ENCODE data around the gene TPP2.

TPP2 gene

DNA sequence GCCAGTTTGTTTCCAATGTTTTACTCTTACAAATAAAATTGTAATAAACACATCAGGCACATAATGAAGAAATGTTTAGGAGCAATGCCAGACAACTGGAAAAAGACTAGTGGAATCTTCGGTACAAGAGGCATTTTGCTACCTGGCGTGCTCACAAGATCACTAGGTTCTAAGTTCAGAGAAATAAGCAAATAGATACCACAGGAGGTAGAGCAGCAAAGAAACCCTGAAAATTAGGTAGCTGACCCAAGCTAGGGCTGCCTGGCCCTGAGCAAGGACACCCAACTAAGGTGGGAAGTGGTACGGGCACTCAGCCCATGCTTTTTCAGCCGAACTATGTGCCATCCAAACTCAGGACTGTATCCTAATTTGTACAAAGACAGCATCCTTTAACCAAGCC, 32.2 kb upstream of the TPP2 start:
- Histone ChIP-seq H3K4me1 (ENCODE audit: low read length) (no peaks in the 10 kb centered on the region), H3K27ac (ENCODE audit: low read length) (no peak overlapping the region), H2AFZ (ENCODE audit: low read depth, low read length) (no peak overlapping the region), H3K4me3 (ENCODE audit: low read length) (no peak overlapping the region), H3K27me3 (ENCODE audit: low read depth, low read length) (peaks cover 5% of the 10 kb centered on the region; the same call in 1 of the 2 replicates), H3K9ac (ENCODE audit: low read length) (no peak overlapping the region), H3K79me2 (ENCODE audit: low read length) (no peaks in the 10 kb centered on the region), H3K4me2 (ENCODE audit: low read length) (no peak overlapping the region), H4K20me1 (ENCODE audit: insufficient read depth, low read length) (no peaks in the 10 kb centered on the region), H3K9me3 (ENCODE audit: insufficient read depth, low read length) (no peaks in the 10 kb centered on the region), H3K36me3 (replicated peaks; ENCODE audit: low read depth, low read length) (no peaks in the 10 kb centered on the region)
- TF ChIP-seq, protein P1, sequence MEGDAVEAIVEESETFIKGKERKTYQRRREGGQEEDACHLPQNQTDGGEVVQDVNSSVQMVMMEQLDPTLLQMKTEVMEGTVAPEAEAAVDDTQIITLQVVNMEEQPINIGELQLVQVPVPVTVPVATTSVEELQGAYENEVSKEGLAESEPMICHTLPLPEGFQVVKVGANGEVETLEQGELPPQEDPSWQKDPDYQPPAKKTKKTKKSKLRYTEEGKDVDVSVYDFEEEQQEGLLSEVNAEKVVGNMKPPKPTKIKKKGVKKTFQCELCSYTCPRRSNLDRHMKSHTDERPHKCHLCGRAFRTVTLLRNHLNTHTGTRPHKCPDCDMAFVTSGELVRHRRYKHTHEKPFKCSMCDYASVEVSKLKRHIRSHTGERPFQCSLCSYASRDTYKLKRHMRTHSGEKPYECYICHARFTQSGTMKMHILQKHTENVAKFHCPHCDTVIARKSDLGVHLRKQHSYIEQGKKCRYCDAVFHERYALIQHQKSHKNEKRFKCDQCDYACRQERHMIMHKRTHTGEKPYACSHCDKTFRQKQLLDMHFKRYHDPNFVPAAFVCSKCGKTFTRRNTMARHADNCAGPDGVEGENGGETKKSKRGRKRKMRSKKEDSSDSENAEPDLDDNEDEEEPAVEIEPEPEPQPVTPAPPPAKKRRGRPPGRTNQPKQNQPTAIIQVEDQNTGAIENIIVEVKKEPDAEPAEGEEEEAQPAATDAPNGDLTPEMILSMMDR (IDR thresholded peaks at IDR 0.05; ENCODE audit: low read depth, low read length), result no peak
- TF ChIP-seq EZH2phosphoT487 (IDR thresholded peaks at IDR 0.05; ENCODE audit: low read depth), result no peak

DNA sequence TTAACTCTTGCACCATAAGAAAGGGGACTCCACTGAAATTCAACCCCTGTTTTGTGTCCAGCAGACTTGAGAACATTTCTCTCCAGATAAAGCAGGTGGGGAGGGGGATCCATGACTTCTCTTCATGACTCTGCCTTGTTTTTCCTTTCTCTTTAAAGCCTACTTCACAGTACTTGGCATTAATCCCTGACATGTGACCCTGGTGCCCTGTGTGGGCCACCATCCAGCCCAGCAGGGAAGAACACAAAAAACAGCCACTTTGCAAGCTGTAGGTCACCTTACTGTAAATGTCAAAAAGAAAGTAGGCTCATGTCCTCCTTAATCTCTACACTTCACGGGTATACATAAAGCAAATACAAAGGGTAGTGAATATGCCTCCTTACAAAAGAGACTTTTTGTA, 30.3 kb upstream of the TPP2 start:
- H3K27ac ChIP-seq (ENCODE audit: low read length), result no peak overlapping the region
- peaks cover 5% of the 10 kb centered on the region for H3K4me1 ChIP-seq (ENCODE audit: low read length)
- no peak overlapping the region for H3K4me2 ChIP-seq (ENCODE audit: low read length)
- no peak for TF ChIP-seq EZH2phosphoT487 (IDR thresholded peaks at IDR 0.05; ENCODE audit: low read depth)
- TF ChIP-seq, protein P1 (IDR thresholded peaks at IDR 0.05; ENCODE audit: low read depth, low read length), result no peak
- H3K36me3 ChIP-seq (replicated peaks; ENCODE audit: low read depth, low read length), result no peaks in the 10 kb centered on the region
- H3K4me3 ChIP-seq (ENCODE audit: low read length), result no peak overlapping the region
- H2AFZ ChIP-seq (ENCODE audit: low read depth, low read length), result no peak overlapping the region
- no peaks in the 10 kb centered on the region for H3K9me3 ChIP-seq (ENCODE audit: insufficient read depth, low read length)
- H4K20me1 ChIP-seq (ENCODE audit: insufficient read depth, low read length), result no peaks in the 10 kb centered on the region
- H3K27me3 ChIP-seq (ENCODE audit: low read depth, low read length), result peaks cover 11% of the 10 kb centered on the region; the same call in 1 of the 2 replicates
- no peaks in the 10 kb centered on the region for H3K79me2 ChIP-seq (ENCODE audit: low read length)
- no peak overlapping the region for H3K9ac ChIP-seq (ENCODE audit: low read length)

- Histone ChIP-seq H3K36me3 (replicated peaks; ENCODE audit: low read depth, low read length) (no peaks in the 10 kb centered on the region), H3K79me2 (ENCODE audit: low read length) (no peaks in the 10 kb centered on the region), H3K9ac (ENCODE audit: low read length) (no peak overlapping the region), H3K4me2 (ENCODE audit: low read length) (no peak overlapping the region), H4K20me1 (ENCODE audit: insufficient read depth, low read length) (no peaks in the 10 kb centered on the region), H3K4me1 (ENCODE audit: low read length) (peaks cover 5% of the 10 kb centered on the region), H3K4me3 (ENCODE audit: low read length) (no peak overlapping the region), H3K9me3 (ENCODE audit: insufficient read depth, low read length) (no peaks in the 10 kb centered on the region), H3K27me3 (ENCODE audit: low read depth, low read length) (peaks cover 12% of the 10 kb centered on the region), H3K27ac (ENCODE audit: low read length) (no peak overlapping the region), H2AFZ (ENCODE audit: low read depth, low read length) (no peak overlapping the region)
- no peak for TF ChIP-seq EZH2phosphoT487 (IDR thresholded peaks at IDR 0.05; ENCODE audit: low read depth)
- TF ChIP-seq, protein P1 (IDR thresholded peaks at IDR 0.05; ENCODE audit: low read depth, low read length), result no peak
These were observed 28.9 kb upstream of the TPP2 start for GRCh38 chr13:102567857-102568256.

DNA sequence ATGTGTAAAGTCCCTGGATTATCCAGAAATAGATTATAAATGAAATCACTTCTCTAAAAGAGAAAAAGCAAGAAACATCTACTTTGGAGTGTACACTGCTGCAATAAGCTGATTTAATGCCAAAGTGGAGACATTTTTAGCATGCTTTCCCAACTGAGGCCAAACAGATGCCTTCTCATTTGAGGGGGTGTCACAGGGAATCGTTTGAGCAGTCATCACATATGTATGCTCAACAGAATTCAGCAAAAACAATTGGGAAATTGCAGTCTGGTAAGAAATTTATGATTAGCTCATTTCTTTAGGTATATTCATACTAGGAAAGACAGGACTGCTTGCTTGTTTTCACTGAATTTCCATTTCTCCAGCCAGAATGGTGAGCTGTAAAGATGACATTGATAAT, 27.3 kb upstream of the TPP2 start:
- TF ChIP-seq, protein P1 (IDR thresholded peaks at IDR 0.05; ENCODE audit: low read depth, low read length), result no peak
- no peak for TF ChIP-seq EZH2phosphoT487 (IDR thresholded peaks at IDR 0.05; ENCODE audit: low read depth)
- no peaks in the 10 kb centered on the region for H3K36me3 ChIP-seq (replicated peaks; ENCODE audit: low read depth, low read length)
- H3K4me1 ChIP-seq (ENCODE audit: low read length), result peaks cover 5% of the 10 kb centered on the region
- no peak overlapping the region for H3K4me2 ChIP-seq (ENCODE audit: low read length)
- no peak overlapping the region for H2AFZ ChIP-seq (ENCODE audit: low read depth, low read length)
- no peaks in the 10 kb centered on the region for H3K9me3 ChIP-seq (ENCODE audit: insufficient read depth, low read length)
- no peaks in the 10 kb centered on the region for H3K79me2 ChIP-seq (ENCODE audit: low read length)
- no peak overlapping the region for H3K9ac ChIP-seq (ENCODE audit: low read length)
- no peak overlapping the region for H3K4me3 ChIP-seq (ENCODE audit: low read length)
- H3K27me3 ChIP-seq (ENCODE audit: low read depth, low read length), result peaks cover 21% of the 10 kb centered on the region
- no peaks in the 10 kb centered on the region for H4K20me1 ChIP-seq (ENCODE audit: insufficient read depth, low read length)
- H3K27ac ChIP-seq (ENCODE audit: low read length), result no peak overlapping the region
